NCI-H1436 (cell line): ENCODE data around the gene PRKAB1.

ENCODE experiments used
- DNase-seq: peaks from one replicate; lab custom pipeline; 2025; lab: John Stamatoyannopoulos, UW

The PRKAB1 gene

GRCh38 chr12:119712721-119713120 is 44.8 kb downstream of the PRKAB1 start:
- no peak for DNase-seq

GRCh38 chr12:119713551-119714031 is 45.7 kb downstream of the PRKAB1 start:
- no peak for DNase-seq

GRCh38 chr12:119714614-119715267 is 46.8 kb downstream of the PRKAB1 start:
- DNase-seq, result no peak

- DNase-seq, result no peak
Measured at GRCh38 chr12:119715268-119715620, 47.3 kb downstream of the PRKAB1 start.

GRCh38 chr12:119718141-119718540 is 50.2 kb downstream of the PRKAB1 start:
- no peak for DNase-seq

GRCh38 chr12:119720349-119720748 is 52.4 kb downstream of the PRKAB1 start:
- DNase-seq, result no peak

GRCh38 chr12:119721306-119721705 is 53.4 kb downstream of the PRKAB1 start:
- DNase-seq, result no peak

GRCh38 chr12:119725523-119725922 is 57.6 kb downstream of the PRKAB1 start:
- DNase-seq, result no peak

GRCh38 chr12:119727600-119728443 is 59.9 kb downstream of the PRKAB1 start:
- no peak for DNase-seq

- DNase-seq, result no peak
Measured at GRCh38 chr12:119728444-119728745, 60.5 kb downstream of the PRKAB1 start.

- no peak for DNase-seq
Measured at GRCh38 chr12:119729871-119730270, 61.9 kb downstream of the PRKAB1 start.

GRCh38 chr12:119730381-119730780 is 62.4 kb downstream of the PRKAB1 start:
- DNase-seq, result no peak
